GM19035 (cell line): ENCODE results near the gene SMCHD1.
A peak's percentile ranks its signal among the peaks of the same experiment; 100 is the strongest.
"Not testable (repeated sequence)": the region's sequence is repeated elsewhere in the genome, so short reads cannot be mapped to it uniquely, and the experiment has no call there.

Experiments used
- ATAC-seq: cut with Tn5 transposase; IDR thresholded peaks from one replicate; pipeline ENCODE4 v1.9.1; 2021; ENCODE audit not compliant: unreplicated experiment

Gene SMCHD1

DNA sequence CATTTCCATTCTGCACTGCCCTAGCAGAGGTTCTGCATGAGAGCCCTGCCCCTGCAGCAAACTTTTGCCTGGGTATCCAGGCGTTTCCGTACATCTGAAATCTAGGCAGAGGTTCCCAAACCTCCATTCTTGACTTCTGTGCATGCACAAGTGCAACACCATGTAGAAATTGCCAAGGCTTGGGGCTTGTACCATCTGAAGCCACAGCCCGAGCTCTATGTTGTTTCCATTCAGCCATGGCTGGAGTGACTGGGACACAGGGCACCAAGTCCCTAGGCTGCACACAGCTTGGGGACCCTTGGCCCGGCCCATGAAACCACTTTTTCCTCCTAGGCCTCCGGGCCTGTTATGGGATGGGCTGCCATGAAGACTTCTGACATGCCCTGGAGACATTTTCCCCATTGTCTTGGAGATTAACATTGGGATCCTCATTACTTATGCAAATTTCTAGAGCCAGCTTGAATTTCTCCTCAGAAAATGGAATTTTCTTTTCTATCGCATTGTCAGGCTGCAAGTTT lies 154.2 kb downstream of the SMCHD1 start:
- not testable (repeated sequence) for ATAC-seq

DNA sequence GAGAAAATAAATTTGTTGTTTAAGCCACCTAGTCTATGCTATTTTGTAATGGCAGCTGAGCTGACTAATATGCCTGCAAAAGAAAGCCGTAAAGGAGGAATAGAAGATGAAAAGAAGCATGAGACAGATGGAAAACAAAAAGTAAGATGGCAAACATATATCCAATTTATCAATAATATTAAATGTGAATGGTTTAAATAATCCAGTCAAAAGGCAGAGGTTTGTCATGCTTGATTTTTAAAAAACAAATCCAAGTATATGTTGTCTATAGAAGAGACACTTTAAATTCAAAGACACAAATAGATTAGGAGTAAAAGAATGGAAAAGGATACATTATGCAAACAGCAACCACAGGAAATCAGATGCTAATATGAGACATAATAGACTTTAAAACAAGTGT lies 155.9 kb downstream of the SMCHD1 start:
- ATAC-seq: no peak

DNA sequence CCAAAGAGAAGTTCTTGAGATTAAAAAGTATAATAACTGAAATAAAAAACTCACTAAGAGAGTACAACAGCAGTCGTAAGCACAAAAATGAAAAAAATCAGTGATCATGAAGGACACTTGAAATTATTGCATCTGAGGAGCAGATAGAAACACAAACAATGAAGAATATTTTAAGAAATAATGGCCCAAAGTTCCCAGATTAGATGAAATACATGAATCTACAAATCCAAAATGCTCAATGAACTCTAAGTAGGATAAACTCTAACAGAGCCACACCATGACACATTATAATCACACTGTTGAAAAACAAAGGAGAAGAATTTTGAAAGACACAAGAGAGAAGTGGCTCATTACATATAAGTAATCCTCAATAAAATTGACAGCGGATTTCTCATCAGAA lies 159.4 kb downstream of the SMCHD1 start:
- ATAC-seq: no peak

DNA sequence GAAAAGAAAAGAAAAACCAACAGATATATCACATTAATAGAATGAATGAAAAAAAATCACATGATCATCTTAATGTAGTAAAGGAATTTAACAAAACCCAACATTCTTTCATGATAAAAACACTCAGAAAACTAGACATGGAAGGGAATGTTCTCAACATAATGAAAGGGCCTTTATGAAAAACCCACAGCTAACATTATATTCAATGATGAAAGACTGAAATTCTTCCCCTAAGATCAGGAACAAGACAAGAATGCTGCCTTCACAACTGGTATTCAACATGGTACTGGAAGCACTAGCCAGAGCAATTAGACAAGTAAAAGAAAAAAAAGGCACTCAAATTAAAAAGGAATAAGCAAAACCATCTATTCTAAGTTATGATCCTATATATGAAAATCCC lies 162.8 kb downstream of the SMCHD1 start:
- no peak for ATAC-seq

DNA sequence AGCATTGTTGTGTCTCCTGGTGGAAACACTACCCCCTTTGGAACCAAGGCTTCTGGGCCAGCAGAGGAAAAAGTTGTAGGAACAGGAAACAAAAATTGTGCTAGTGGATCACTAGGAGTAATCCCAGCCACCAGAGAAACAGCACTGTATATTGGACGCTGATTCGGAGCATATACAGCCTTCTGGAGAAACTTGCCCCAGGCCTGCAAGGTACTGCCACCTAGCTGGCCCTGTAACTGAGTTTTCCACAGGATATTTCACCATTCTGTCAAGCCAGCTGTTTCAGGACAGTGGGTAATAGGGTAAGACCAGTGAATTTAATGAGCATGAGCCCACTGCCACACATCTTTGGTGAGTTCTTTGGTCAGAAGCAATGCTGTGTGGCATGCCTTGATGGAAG lies 166.2 kb downstream of the SMCHD1 start:
- no peak for ATAC-seq

DNA sequence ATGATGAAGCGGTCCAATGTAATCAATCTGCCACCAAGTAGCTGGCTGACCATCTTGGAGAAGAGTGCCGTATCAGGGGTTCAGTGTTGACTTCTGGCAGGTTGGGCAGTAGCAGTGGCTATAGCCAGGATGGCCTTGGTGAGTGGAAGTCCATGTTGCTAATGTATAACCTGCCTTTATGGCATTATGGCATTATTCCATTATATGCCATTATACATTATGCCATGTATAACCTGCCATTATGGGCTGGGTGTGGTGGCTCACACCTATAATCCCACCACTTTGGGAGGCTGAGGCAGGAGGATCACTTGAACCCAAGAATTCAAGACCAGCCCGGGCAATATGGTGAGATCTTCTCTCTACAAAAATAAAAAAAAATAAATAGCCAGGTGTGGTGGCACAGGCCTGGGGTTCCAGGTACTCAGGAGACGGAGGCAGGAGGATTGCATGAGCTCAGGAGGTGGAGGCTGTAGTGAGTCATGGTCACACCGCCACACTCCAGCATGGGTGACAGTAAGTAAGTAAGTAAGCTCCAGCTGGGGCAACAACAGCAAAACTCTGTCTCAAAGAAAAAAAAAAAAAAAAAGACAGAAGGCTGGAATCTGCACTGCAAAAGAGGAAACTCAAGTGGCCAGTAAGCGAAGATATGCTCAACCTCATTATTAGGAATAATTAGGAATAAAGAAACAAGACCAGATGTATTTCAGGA lies 166.8 kb downstream of the SMCHD1 start:
- no peak for ATAC-seq

DNA sequence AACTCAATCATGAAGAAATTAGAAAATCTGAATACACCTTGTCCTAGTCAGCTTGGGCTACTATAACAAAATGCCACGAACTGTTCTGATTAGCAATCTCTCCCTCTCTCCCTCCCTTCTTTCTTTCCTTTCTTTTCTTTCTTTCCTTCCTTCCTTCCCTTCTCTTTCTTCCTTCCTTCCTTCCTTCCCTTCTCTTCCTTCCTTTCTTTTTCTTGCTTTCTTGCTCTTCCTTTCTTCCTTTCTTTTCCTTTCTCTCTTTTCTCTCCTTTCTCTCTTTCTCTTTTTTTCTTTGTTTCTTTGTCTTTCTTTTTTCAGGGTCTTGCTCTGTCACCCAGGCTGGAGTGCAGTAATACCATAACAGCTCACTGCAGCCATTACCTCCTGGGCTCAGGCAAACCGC lies 167.7 kb downstream of the SMCHD1 start:
- ATAC-seq: no peak

DNA sequence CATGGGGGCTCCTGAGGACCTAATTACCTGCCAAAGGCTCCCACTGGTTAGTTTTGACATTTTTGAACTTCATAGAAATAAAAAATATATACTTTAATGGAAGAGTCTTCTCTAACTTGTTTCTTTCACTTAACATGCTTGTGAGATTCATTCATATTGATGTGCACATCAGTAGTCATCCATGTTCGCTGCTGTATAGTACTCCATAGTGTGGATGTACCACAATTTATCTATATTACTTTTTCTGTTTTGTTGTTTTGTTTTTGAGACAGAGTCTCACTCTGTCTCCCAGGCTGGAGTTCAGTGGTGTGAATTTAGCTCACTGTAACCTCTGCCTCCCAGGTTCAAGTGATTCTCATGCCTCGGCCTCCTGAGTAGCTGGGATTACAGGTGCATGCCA lies 168.4 kb downstream of the SMCHD1 start:
- ATAC-seq: no peak

DNA sequence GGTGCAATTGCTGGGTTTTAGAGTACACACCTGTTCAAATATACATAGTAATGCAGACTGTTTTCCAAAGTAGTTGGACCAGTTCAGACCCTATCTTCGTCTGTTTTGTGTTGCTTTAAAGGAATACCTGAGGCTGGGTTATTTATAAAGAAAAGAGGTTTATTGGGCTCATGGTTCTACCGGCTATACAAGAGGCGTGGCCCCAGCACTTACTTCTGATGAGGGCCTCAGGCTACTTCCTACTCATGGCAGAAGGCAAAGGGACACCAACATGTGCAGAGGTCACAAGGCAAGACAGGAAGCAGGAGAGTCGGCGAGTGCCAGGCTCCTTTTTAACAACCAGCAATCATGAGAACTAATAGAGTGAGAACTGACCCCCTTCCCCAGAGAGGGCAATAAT lies 169.3 kb downstream of the SMCHD1 start:
- ATAC-seq: no peak

DNA sequence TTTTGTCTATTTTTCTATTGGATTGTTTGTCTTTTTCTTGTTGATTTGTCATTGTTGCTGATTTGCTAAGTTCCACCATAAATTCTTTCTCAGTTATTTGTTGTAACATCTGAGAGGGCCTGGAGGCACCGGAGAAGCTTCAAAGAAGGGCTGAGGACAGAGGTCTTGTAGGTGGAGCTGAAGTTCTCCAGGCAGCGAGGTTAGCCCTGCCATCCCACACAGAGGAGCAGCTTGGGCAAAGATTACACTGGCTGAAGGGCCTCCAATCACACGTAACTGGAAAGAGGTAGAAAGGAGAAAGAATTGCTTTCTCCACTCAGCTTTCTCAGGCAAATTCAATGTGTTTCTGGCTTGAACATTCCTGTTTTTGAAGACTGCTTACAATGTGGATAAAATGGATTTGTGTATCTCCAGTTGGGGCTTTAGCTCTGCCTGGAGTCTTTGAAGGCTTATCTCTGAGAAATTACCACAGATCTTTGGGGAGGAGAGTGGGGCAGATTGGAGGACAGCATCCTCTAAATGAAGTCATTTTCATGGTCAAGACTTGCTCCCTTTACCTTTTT lies 170.2 kb downstream of the SMCHD1 start:
- ATAC-seq: no peak

DNA sequence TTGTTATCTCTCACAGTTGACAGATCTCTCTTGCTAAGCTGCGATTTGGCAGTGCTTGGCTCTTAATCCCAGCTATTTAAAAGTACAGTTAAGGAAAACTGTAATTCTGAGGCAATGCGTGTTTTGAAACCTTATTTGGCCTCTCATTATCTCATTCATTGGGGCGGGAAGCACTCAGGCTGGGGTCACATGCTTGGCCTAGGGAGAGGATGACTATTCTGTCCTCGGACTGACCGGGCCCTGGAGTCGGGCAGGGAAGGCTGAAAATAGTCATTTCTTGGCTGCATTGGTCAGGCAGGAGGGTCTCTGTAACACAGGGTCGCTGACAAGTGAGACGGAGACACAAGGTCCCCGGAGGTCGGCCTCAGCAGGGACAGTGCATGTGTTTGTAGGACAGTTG lies 171.1 kb downstream of the SMCHD1 start:
- no peak for ATAC-seq

DNA sequence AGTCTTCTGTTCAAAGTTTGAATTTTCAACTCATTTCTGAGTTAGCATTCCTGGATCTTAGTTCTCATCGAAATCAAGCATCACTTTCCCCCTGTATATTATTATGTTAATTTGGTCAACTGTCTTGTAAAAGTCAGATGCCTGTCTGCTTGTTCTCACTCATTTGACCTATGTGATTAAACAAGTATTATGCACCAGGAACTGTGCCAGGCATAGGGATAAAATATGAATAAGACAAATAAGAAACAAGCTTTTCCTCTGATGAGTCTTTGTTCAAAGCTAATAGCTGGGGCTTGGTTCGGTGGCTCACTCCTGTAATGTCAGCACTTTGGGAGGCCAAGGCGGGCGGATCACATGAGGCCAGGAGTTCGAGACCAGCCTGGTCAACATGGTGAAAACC lies 171.5 kb downstream of the SMCHD1 start:
- ATAC-seq: no peak

DNA sequence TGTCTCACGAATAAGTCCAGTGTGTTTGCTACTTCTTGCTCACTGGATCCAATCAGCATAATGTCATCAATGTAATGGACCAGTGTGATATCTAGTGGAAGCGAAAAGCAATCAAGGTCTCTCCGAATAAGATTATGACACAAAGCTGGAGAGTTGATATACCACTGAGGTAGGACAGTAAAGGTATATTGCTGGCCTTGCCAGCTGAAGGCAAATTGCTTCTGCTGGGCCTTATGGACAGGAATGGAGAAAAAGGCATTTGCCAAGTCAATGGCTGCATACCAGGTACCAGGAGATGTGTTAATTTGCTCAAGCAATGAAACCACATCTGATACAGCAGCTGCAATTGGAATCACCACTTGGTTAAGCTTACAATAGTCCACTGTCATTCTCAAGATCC lies 180.6 kb downstream of the SMCHD1 start:
- not testable (repeated sequence) for ATAC-seq

DNA sequence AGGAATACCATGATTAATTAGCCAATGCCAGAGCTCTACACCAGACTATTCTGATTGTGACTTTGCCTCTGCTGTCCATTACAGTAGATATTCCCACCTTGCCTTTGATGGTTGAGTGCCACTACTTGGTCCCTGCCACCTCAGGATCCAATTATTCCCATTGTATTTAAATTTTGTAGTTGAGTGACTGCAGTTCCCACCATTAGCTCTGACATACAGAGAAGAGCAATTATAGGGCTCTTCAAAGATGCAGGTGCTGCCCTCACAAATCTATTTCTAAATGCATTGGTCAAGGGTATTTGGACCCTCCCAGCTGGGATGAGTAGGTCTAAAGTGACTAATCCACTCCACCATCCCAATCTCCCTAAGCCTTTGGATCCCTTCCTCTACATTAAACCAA lies 181.8 kb downstream of the SMCHD1 start:
- not testable (repeated sequence) for ATAC-seq

DNA sequence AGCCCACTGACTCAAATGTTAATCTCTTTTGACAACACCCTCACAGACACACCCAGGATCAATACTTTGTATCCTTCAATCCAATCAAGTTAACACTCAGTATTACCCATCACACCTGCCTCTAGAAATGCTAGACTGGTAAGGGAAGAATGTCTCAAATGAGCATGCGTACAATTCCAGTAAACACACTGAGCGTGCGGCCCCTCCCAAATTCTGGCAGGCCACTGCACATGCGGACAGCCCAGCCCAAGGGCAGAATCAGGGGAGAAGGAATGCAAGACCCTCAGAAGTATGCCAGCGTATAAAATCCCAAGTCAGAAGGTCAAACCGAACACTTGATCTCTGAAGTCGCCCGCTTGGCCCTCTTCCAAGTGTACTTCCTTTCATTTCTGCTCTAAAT lies 183.7 kb downstream of the SMCHD1 start:
- no peak for ATAC-seq

DNA sequence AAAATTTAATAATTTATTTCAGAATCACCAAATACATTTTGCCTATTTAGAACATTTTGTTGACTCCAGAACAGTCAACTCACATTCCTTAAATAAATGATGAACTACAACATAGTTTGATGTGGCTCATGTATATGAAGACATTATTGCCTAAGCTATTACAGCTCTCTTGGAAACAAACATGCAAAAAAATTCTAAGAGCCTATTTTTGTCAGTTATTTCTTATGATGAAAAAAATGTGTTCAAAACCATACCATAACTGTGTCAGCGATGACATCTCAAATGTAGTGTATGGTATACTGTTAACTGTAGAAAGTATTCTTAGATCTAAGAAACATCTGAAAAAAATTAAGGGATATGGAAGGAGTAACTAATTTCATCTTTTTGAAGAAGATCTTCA lies 185.0 kb downstream of the SMCHD1 start:
- ATAC-seq: no peak

DNA sequence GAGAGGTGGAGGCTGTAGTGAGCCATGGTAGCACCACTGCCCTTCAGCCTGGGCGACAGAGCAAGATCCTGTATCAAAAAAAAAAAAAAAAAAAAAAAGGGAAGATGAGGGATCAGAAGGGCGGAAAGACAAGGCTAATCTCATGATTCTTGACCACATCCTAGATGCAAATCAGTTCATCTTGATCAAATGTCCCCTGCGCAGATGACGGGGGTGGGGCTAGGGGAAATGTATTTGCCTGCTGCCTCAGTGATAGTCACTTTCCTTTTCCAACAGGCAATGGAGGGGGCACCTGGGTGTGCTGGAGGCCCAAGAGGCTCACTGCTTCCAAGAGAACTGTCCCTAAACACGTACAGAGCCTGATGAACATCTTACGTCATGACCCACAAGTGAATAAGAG lies 187.6 kb downstream of the SMCHD1 start:
- no peak for ATAC-seq

DNA sequence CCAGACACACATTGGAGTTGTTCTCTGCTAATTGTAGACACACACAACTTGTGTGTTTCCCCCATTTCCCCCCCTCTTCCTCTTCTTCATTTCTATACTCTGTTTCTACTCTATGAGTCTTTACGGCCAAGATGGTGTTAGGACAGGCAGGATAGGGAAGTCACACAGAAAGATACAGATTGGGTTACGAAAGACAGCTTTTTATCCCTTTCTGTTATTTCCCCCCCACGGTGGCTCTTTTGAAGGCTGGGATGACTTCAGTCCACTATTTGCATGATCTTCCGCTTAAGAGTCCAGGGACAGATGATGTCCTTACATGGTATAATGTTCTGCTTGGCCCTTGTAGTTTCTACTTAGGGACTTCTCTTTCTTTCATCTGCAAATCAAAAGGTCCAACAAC lies 189.6 kb downstream of the SMCHD1 start:
- ATAC-seq: no peak

DNA sequence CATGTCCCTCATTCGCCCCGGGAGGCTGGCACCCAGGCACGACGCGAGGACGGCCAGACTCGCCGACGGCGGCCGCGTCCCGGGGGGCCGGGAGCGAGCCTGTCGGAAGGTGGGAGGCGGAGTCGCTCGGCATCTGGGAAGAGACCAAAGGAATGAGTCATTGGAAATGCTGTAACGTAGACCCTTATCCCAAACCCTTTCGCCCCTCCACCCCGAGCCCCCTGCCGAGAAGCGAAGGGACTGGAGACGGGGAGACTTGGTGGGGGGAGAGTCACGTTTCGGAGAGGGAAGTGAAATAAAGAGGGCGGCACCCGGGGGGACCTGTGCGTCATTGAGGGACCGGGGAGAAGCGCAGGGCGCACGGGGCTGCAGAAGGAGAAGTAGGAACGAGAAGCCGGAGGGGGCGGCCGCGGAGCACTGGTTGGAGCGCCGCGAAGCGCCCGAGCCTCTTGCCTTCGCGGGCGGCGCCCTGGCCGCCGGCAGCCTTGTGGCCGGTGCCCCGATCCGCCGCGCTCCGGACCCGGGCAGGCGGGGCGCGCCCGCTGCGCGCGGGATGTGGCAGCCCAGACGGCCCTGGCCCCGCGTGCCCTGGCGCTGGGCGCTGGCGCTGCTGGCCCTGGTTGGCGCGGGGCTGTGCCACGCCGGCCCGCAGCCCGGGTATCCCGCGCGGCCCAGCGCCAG lies 191.2 kb downstream of the SMCHD1 start, which contains the start of gene EMILIN2:
Gene EMILIN2 (plus strand): TSS at position 371 of the 681 bp plus-strand sequence. CDS start 183 bp downstream, at position 554.
- peak; percentile 47 for ATAC-seq

DNA sequence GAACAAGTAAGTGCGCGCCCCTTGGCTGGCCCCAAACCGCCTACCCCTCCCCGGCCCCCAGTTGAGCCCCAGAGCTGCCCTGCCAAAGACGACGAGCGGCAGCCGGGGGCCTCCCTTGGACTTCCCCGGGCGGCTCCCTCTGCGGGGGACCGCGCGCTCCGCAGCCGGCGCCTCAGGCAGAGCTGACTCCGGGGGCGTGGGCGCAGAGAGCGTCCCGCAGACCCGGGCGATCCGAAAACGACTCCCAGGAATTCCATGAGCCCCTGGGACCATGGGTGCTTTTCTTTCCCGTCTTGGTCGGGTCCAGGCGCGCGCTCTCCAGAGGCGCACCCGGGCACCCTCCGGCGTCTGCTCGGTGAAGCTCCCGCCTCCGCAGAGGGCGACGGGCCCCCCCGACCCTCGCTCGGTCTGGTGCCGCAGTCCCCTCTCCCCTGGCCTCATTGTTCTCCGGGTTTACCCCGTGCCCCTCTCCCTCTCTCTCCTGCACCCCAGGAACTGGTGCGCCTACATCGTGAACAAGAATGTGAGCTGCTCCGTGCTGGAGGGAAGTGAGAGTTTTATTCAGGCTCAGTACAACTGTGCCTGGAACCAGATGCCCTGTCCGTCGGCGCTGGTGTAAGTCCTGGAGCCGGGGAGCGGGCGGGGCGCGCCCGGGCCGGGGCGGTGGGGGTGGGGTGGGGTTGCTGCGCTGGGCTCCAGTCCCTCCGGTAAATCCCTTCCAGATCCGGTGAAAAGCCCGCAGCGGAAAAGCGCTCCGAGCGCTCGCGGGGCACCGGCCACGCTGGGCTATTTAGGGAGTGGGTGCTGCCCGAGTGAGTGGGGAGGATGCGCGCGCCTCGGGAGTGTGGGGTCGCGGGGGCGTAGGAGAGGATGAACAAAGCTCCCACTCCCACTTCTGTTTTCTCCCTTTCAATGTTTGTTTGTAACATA lies 192.1 kb downstream of the SMCHD1 start:
- peak; percentile 31 for ATAC-seq
